Panc1 (cell line): ENCODE data around the gene HLA-DOA.

Source experiments
- CTCF ChIP-seq: fragments of 450-650 bp; IDR thresholded peaks from 2 replicates; pipeline ENCODE4 v1.5.1; 2017; ENCODE audit warnings: mild to moderate bottlenecking
- POLR2AphosphoS5 ChIP-seq: IDR thresholded peaks from 2 replicates; pipeline ENCODE4 v1.6.1; 2012; ENCODE audit warnings: mild to moderate bottlenecking, low read depth, low read length, moderate library complexity
- SIN3A ChIP-seq: IDR thresholded peaks from 2 replicates; pipeline ENCODE4 v1.6.1; 2012; ENCODE audit warnings: low read depth, mild to moderate bottlenecking, low read length, moderate library complexity, borderline replicate concordance; ENCODE audit not compliant: insufficient read depth
- TCF7L2 ChIP-seq: IDR thresholded peaks from 2 replicates; pipeline ENCODE4 v1.6.1; 2011; ENCODE audit warnings: mild to moderate bottlenecking, low read depth, low read length, inconsistent platforms

- no peak for TF ChIP-seq SIN3A
- no peak for TF ChIP-seq CTCF
- no peak for TF ChIP-seq POLR2AphosphoS5
- TF ChIP-seq TCF7L2: no peak
These were observed 44.6 kb downstream of the HLA-DOA start for GRCh38 chr6:32964776-32965175.
